GM03348 (cell line): Measurements from ENCODE around the gene DBNDD1.
A peak's percentile ranks its signal among the peaks of the same experiment; 100 is the strongest.

Experiments used
- DNase-seq: peaks from one replicate; pipeline ENCODE4 v3.0.0; 2012; ENCODE audit warnings: low spot score

DBNDD1 gene

DNA sequence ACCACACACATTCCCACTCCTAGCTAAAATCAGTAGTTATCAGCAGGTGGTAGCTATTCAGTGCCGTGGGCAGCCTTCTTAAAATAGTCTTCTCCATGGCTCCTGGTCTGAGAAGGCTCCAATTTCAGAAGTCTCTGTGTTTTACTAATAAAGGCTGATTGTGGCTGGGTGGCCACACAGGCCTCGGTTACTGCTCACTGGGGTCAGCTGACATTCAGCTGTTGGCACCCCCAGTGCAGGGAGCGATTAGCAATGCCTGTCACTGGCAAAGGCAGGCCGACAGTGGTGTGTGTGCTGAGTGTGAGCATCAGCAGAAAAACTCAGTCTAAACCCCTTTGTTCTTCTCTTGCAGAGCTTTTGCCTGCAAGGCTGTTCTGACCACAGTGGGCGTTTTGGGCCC, 16.6 kb upstream of the DBNDD1 start:
- DNase-seq = no peak

DNA sequence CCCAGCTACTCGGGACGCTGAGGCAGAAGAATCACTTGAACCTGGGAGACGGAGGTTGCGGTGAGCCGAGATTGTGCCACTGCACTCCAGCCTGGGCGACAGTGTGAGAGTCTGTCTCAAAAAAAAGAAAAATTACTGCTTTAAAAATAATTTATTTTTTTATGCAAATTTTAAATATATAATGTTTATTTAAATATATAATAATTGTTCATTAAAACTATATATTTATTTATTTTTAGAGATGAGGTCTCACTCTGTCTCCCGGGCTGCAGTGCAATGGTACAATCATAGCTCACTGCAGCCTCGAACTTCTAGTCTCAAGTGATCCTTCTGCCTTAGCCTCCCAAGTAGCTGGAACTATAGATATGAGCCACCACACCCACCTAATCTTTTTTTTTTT, 15.2 kb upstream of the DBNDD1 start:
- no peak for DNase-seq

DNA sequence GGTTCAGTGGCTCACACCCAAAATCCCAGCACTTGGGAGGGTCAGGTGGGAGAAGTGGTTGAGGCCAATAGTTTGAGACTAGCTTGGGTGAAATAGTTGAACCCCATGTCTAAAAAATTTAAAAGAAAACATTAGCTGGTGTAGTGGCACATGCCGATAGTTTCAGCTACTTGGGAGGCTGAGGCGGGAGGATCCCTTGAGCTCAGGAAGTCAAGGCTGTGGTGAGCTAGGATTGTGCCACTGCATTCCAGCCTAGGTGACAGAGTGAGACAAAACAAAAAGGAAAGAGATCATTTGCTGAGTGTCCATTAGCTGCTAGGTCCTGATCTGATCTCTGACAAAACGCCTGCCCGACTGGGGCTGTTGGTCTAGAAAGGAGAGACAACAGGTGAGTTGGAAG, 14.1 kb upstream of the DBNDD1 start:
- DNase-seq = no peak

DNA sequence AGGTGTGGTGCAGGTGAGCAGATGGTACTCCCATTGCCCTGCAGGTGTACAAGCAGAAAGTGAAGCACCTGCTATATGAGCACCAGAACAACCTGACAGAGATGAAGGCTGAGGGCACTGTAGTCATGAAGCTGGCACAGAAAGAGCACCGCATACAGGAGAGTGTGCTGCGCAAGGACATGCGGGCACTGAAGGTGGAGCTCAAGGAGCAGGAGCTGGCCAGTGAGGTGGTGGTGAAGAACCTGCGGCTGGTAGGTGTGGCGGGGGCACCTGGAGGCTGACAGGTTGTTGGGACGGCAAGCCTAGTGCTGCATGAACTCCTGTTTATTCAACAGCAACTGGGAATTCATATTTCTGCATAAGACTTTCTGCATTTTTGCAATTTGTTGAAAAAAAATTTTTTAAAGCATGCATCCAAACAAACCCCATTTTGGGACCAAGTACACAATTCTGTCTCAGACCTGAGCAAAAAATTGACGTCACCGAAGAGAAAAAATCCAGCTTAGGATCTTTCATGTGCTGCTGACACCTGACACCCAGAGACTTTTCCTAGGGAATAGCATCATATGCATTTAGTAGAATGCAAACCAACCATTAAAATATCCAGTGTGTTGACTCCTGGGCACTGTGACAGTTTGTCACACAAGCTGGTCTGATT, 13.5 kb upstream of the DBNDD1 start:
- DNase-seq = no peak

DNA sequence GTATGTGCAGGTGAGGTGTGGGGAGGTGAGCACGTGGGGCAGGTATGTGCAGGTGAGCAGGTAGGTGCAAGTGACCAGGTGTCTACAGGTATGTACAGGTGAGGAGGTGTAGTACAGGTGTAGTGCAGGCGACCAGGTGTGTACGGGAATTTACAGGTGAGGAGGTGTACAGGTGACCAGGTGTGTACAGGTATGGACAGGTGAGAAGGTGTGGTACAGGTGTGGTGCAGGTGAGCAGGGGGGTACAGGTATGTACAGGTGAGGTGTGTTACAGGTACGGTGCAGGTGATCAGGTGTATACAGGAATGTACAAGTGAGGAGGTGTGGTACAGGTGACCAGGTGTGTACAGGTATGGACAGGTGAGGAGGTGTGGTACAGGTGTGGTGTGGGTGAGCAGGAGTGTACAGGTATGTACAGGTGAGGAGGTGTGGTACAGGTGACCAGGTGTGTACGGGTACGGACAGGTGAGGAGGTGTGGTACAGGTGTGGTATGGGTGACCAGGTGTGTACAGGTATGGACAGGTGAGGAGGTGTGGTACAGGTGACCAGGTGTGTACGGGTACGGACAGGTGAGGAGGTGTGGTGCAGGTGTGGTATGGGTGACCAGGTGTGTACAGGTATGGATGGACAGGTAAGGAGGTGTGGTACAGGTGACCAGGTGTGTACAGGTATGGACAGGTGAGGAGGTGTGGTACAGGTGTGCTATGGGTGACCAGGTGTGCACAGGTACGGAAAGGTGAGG, 12.8 kb upstream of the DBNDD1 start:
- peak; percentile 73 for DNase-seq

DNA sequence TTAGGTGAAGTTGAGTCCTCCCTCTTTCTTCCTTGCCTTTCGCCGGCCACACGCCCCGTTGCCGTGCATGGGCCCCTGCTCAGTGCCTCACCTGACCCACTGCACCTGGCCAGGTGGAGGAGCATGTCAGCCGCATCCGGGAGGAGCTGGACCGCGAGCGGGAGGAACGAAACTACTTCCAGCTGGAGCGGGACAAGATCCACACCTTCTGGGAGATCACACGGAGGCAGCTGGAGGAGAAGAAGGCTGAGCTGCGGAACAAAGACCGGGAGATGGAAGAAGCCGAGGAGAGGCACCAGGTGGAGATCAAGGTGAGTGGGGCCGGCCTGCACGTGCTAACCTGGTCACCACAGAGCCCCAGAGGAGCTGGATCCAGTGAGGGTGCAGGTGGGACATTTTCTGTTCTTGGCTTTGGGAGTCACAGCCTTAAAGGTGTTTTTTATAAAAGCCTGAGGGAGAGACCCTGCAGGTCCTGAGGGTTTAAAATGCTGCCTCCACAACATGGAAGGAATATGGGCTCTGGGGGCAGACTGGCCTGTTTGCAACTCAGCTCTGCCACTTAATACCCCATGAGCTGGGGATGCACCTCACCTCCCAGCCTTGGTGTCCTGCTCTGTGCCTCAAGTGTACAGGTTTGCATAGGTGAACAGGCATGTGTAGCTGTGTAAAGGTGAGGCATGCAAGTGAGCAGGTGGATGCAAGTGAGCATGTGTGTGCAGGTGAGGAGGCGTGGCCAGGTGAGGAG, 12.1 kb upstream of the DBNDD1 start:
- no peak for DNase-seq

DNA sequence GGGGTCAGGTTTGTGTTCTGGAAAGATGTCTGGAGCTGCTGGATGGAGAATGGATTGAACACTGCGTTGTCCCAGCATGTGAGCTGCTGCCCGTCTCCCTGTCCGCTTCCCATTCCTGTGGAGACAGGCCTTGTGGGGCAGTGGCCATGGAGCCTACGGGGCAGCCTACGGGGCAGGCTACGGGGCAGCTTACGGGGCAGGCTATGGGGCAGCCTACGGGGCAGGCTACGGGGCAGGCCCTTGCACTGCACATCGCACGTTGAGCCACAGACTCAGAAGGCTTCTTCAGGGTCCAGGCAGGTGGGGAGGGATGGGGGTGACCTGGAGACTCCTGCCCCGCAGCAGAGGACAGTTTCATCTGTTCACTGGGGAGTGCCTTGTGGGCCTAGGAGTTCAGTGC, 9.7 kb upstream of the DBNDD1 start:
- DNase-seq = no peak

DNA sequence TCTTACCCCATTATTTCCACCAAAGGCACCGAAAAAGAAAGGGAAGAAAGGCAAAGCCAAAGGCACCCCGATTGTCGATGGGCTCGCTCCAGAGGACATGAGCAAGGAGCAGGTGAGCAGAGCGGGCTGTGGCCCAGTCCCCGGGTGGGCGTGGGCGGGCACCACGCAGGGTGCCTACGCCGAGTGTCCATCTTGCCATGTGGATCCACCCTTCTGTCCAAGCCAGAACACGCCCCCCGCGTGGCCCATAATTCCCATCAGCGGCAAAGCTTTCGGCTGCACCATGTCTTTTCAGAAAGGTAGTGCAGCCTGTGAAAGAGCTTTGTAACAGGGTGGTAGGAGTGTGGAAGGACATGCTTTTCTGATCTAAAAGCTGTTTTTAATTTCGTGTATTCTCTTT, 8.4 kb upstream of the DBNDD1 start:
- DNase-seq = no peak

DNA sequence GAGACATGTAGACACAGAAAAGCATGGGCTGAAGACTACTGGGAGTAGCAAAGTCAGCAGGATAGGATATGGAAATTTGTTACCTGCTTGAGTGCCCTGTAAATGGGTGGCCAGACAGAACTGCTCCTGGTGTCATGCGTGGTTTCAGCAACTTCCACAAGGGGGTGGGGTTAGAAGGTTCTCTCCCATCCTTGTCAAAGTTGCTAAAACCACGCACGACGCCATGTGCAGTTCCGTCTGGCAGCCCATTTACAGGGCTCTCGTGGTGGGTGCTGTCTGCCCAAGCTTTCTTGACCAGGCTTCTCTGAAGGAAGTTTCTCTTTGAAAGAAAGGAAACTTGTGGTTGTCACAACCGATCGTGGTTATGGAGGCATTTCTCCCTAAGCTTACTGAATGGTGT, 6.9 kb upstream of the DBNDD1 start:
- DNase-seq = no peak

DNA sequence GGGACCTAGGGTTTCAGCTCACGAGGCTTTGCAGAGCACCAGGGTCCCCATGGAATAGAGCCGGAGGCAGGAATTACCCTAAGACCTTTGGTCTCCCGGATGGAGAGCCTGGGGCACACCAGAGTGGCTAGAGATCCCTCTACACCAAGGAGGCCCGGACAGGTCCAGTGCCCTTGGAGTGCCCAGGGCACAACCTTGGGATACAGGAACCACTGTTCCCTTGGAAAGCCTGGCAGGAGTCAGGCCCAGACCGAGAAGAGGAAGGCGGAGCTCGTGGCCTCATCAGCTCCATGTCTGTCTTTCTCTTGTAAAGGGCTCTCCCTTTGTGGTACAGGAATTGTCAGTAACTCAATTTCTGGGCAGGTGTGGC, 3.8 kb upstream of the DBNDD1 start:
- peak; percentile 30 for DNase-seq

DNA sequence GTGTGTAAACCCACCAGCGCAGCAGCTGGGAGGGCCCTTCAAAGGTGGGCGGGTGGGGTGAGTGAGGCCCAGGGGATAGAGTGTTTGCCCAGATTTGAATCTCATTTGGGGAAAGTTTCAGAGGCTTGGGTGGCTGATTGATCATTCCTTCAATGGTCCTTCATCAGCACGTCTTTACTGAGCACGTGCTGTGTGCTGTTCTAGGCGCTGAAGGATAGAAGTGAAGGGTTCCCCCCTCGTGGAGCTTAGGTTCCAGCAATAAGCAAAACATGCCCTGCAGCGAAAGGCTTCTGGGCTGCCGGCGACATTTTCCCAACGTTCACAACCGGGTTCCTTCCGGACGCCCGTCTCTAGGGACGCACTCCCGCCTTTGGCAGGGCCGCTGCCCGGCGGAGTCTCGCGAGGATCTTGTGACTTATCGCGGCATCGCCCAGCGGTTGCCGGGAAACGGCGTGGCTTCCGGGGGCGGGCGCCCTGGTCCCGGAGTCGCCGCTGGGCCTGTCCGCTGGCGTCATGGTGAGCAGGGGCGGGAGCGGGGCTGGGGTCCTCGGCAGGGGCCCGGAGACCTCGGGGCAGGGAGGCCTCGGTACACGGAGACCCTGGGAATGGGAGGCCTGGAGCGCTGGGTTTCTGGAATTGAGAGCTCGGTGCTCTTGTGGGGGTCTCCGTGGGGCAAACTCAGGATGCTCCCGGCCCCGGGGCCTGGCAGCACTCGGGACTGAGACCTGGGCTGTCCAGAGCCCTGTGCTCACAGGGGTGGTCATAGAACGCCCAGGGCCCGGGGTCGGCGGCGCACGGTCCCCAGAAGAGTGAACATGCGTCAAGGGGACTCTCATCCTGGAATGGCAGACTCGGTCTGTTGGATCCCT, 3.2 kb upstream of the DBNDD1 start:
- DNase-seq = peak; percentile 98

DNA sequence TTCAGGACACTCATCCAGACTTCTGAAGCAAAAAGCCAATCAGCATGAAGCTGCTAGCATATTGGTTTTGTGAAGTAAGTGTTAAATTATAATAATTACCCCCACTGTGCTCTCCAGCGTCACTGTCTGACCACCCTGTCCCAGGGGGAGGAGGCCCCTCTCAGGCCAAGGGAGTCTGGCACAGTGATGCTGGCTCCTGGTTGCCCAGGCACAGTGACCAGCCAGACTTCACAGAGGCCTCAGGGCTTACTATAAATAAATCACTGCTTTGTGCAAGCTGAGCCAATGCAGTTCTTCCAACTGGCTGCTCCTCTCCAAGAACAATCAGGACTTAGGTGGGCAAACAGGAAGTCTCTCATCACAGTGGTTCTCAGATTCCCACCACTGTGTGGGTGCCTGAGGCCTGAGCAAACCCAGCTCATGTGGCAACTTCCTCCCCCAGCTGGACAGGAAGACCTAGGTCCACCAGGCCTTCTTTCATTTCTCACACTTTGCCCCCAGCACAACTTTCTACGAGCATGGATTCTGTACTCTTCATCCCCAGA, 1.7 kb upstream of the DBNDD1 start:
- DNase-seq = no peak

DNA sequence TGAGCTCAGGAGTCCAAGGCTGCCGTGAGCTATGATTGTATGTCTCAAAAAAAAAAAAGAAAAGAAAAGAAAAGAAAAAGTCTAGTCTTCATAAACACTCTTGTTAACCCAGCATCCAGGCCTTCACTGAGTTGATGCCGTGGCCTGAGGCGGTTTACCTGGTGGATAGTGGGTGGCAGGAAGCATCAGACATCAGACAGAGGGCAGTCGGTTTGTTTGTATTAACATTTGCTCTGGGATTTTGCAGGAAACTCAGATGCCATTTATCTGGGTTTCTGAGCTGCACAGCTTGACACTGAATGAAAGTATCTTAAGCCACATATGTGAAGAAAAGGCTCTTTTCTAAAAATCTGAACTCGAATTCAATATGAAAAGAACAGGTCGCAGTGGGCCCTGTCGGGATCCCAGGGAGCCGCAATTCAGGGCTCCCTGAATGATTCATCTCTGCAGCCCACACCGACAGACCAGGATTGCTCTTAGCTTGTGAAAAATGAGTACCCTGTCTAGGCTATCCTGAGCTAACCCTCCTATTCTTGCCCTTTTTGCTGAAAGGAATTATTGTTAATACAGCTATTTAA, 1.1 kb upstream of the DBNDD1 start:
- DNase-seq = no peak

DNA sequence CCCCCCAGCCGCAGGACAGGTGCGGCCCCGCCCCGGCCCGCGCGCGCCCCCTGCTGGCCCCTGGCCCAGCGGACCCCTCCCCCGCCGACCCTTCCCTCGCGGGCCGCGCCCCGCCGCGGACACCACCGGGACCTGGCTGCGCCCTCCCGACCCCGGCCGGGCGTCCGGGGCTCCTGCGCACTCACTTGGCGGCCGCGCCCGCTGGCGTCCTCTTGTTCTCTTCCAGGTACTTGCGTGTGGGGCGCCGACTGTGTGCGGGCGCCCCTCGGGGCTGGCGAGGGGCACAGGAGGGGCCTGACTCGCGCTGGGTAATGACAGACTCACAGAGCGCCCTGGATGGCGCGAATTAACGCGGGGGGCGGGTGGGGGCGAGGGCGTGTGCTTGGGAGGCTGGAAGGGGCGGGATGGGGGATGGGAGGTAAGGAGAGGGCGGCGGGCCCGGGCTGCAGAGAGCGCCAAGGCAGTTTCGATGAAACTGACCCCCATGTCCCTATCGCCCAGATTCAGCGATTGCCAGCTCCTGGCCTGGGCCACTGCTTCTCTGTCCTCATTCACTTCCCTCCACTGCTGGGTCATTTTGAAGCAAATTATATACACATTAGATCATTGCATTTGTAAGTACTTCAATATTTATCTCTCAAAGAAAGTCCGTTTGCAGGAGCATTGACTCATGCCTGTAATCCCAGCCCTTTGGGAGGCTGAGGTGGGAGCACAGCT, 445 bp upstream of the DBNDD1 start:
- DNase-seq = peak; percentile 73

DNA sequence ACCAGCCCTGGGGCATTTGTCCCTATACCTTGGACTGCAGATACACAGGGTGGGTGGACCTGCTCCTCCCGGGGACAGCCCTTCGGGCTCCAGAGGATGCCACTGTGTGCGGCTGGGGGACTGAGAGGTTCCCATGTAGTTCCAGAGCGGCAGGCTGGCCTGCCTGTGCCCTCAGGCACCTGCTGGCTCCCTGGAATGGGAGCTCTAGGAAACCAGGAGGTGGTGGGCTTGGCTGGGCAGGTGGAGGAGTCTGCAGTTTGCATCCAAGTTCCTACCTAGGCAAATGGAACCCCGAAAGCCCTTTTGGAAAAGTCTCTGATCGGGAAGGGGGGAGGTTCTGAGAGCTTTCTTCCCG, 982 bp downstream of the DBNDD1 start:
- DNase-seq = no peak

DNA sequence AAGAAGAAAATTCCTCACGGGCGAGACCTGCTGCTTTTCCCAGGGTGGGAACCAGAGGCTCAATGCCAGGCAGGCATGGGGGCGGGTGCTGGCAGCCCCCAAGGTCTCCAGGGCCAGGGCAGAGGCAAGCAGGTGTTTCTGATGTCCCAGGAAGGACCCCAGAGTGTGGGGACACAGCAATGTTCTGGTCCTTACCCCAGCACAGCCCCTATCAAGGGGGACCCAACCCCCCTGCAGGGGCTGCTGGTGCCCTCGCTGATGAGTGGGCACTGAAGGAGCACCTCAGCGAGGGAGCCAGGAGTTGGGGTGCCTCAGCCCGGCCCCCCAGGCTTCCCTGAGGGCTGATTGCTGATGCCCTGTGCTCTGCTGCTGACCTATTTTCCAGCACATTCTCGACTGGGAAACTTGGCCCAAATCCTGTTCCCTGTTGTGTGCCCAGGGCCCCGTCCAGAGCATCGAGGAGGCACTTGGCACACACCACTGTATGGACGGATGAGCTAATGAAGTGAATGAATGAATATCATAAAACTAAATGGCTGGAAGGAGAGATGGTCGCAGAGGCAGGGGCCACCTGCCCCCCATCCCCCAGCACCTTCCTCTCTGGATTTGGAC, 2.8 kb downstream of the DBNDD1 start:
- DNase-seq = no peak

DNA sequence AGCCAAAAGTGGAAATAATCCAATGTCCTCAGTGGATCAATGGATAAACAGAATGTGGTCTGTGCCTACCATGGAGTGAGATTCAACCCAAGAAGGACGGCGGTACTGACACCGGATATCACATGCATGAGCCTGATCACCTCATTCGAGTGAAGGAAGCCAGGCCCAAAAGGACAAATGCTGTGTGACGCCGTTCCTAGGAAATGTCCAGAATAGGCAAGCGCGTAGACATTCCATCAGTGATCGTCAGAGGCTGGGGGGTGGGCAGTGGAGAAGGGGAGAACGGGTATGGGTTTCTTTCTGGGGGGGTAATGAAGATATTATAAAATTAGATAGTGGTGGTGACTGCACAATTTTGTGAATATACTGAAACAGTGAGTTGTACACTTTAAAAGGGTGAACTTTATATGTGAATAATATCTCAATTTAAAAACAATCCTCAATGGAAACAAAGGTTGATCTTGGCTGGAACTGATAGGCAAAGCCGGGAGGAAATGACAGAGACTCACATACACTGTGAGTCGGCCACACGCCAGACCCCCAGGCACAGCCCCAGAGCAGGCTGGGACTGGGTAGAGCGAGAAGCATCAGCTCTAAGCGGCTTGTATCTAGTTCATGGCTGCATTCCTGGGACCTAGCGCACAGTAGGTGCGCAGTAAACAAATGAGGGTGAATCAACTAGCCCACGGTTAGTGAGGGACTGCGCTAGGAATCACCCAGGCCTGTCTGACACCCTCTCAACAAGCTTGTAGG, 3.5 kb downstream of the DBNDD1 start:
- DNase-seq = no peak

DNA sequence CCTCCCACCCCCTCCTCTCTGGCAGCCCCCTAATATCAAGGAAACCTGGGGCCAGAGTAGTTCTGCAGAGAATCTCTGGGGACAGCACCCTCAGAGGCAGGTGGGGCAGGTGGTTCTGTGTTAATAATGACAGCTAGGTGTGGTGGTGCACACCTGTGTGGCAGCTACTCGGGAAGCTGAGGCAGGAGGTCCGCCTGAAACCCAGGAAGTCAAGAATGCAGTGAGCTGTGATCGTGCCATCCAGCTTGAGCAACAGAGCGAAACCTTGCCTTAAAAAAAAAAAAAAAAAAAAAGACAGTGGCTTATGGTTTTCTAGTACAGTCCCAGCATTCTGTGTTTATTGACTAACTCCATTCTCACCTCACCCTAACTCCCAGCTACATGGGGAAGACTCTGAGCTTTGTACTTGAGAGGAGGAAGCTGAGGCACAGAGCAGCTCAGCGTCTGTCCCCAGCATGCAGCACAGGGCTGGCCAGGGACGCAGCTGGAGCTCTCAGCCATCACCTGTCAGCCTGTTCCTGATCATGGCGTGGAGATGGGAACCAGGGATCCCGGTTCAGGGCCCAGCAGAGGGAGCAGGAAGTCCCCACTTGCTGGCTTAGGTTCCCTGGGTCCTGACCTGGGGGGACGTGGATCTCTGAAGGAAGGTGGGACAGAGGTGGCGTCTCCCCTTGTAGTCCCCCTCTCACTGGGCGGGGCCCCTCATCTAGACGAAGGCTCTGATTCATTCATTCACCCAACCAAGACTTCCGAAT, 6.1 kb downstream of the DBNDD1 start:
- no peak for DNase-seq

DNA sequence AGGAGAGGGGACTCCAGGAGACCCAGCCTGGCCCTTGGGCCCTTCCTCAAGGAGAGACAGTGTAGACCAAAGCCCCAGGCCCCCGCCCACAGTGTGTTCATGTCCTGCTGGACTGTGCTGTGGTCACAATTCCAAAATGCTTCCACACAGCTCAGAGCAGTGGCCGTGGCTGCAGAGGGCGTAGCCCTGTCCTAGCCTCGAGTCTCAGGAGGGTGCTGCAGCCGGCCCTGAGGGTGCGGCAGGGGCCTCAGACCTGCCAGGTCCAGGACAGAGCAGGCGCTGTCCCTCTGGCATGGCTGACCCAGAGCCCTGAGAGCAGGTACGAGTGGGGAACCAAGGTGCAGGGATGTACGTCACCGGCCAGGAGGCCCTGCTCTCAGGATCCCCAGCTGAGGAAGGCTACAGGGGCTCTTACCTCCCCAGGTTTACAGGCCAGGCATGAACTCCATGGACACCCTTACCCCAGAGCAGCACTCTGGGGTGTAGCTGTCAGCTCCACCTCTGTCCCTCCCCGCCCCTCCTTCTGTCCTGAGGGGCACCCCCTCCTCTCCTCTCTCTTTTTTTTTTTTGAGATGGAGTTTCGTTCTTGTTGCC, 7.3 kb downstream of the DBNDD1 start:
- no peak for DNase-seq
